Panc1 (cell line): Measurements from ENCODE around the gene SETD7. TPM values are rescaled to one million over a fixed set of nuclear protein-coding genes. Genes with fewer than 3 reads are reported as not detected.

Experiments
- ATAC-seq: fragments of 200-7000 bp; cut with Tn5 transposase; 2 replicates; pipeline ENCODE4 v1.9.1; 2020; ENCODE audit warnings: mild to moderate bottlenecking, moderate library complexity
- BruUV-seq: library from RNA; stranded (reverse); fragments of 400-500 nt; replicated peaks from 2 replicates; lab custom pipeline; 2021; lab: Mats Ljungman, UMichigan
- CTCF ChIA-PET: fragments of 300-600 bp; sonication (Branson Sonifier 250); formaldehyde crosslinking; loops from one replicate; lab custom pipeline; 2022; ENCODE audit warnings: antibody characterized with exemption; lab: Charles Lee
- POLR2A ChIA-PET: fragments of 300-600 bp; sonication (Branson Sonifier 250); formaldehyde crosslinking; loops from one replicate; lab custom pipeline; 2022; ENCODE audit warnings: antibody characterized with exemption; lab: Charles Lee
- DNase-seq: peaks from one replicate; pipeline ENCODE4 v3.0.0-alpha.2; 2010; ENCODE audit warnings: low read depth, low spot score
- H3K27ac ChIP-seq: 2 replicates; pipeline ENCODE4 v1.5.1; 2011; ENCODE audit warnings: mild to moderate bottlenecking, low read length, inconsistent platforms
- H3K27me3 ChIP-seq: fragments of 200-500 bp; sonication (Bioruptor generic); 2 replicates; pipeline ENCODE4 v1.6.0; 2014; ENCODE audit warnings: low read length, inconsistent platforms; ENCODE audit not compliant: control insufficient read depth, insufficient read depth
- H3K36me3 ChIP-seq: fragments of 200-500 bp; sonication (Bioruptor generic); 2 replicates; pipeline ENCODE4 v1.5.1; 2014; ENCODE audit warnings: inconsistent platforms, mild to moderate bottlenecking, low read length, moderate library complexity; ENCODE audit not compliant: control insufficient read depth, insufficient read depth
- H3K4me1 ChIP-seq: 2 replicates; pipeline ENCODE4 v1.5.1; 2011; ENCODE audit warnings: inconsistent platforms, mild to moderate bottlenecking, low read length, moderate library complexity; ENCODE audit not compliant: control insufficient read depth, insufficient read depth
- H3K4me3 ChIP-seq, 2 experiments: 2 replicates each; pipeline ENCODE4 v1.5.1; 2011 to 2012; ENCODE audit warnings: low read depth in 2 of 2, low read length in 2 of 2, mild to moderate bottlenecking in 2 of 2, inconsistent platforms in 1 of 2, moderate library complexity in 1 of 2
- H3K9me3 ChIP-seq: fragments of 200-500 bp; sonication (Bioruptor generic); 2 replicates; pipeline ENCODE4 v1.5.1; 2014; ENCODE audit warnings: low read depth, mild to moderate bottlenecking, inconsistent platforms, low read length, moderate library complexity; ENCODE audit not compliant: control insufficient read depth, insufficient read depth
- CTCF ChIP-seq: fragments of 450-650 bp; IDR thresholded peaks from 2 replicates; pipeline ENCODE4 v1.5.1; 2017; ENCODE audit warnings: mild to moderate bottlenecking
- POLR2AphosphoS5 ChIP-seq: IDR thresholded peaks from 2 replicates; pipeline ENCODE4 v1.6.1; 2012; ENCODE audit warnings: mild to moderate bottlenecking, low read depth, low read length, moderate library complexity
- REST ChIP-seq, 2 experiments: IDR thresholded peaks; 2 replicates each; pipeline ENCODE4 v1.6.1; 2011 to 2012; ENCODE audit warnings: low read depth in 2 of 2, control low read depth in 1 of 2, low read length in 1 of 2, mild to moderate bottlenecking in 1 of 2, moderate library complexity in 1 of 2; ENCODE audit not compliant: insufficient read depth in 1 of 2
- SIN3A ChIP-seq: IDR thresholded peaks from 2 replicates; pipeline ENCODE4 v1.6.1; 2012; ENCODE audit warnings: low read depth, mild to moderate bottlenecking, low read length, moderate library complexity, borderline replicate concordance; ENCODE audit not compliant: insufficient read depth
- TCF7L2 ChIP-seq: IDR thresholded peaks from 2 replicates; pipeline ENCODE4 v1.6.1; 2011; ENCODE audit warnings: mild to moderate bottlenecking, low read depth, low read length, inconsistent platforms
- in situ Hi-C: cut with HindIII; loops from 2 replicates; pipeline ENCODE4 v1.10.0; 2016; ENCODE audit warnings: low sequenced_read_pairs, low pct_unique_long_range_greater_than_20kb
- intact Hi-C: fragments of 100-400 bp; cut with micrococcal nuclease; formaldehyde crosslinking; loops from one replicate; pipeline ENCODE4 v1.10.0; 2022; ENCODE audit not compliant: unreplicated experiment
- total RNA-seq: library from RNA; stranded (reverse); gene quantifications from one replicate; pipeline ENCODE4 v1.2.1, GENCODE V29; 2021; ENCODE audit not compliant: unreplicated experiment

SETD7 gene
- total RNA-seq, 1 experiment from 2014 or later: 24.8 TPM

- no TSS peak for BruUV-seq
- CTCF ChIA-PET: no interaction called here
- no peaks in the 10 kb centered on the region for H3K4me1 ChIP-seq
Measured at GRCh38 chr4:139562839-139563238, 6.8 kb upstream of the SETD7 start.

GRCh38 chr4:139562067-139562684 is 6.2 kb upstream of the SETD7 start:
- no peaks in the 10 kb centered on the region for H3K4me1 ChIP-seq
- intact Hi-C loops (no loop called here), in situ Hi-C loops (no loop called here)
- TF ChIP-seq SIN3A (no peak), CTCF (no peak), POLR2AphosphoS5 (no peak), TCF7L2 (no peak), REST (IDR thresholded peaks at IDR 0.05; ENCODE audit: insufficient read depth in 1 of 2, low read depth in 2 of 2, low read length in 1 of 2) (no peak)
- no peaks in the 10 kb centered on the region for H3K27me3 ChIP-seq
- POLR2A ChIA-PET: no interaction called here
- CTCF ChIA-PET: no interaction called here
- H3K9me3 ChIP-seq: no peaks in the 10 kb centered on the region
- no TSS peak for BruUV-seq
- H3K36me3 ChIP-seq: no peaks in the 10 kb centered on the region
- no peak overlapping the region for H3K4me3 ChIP-seq
- H3K27ac ChIP-seq: no peak overlapping the region
- no peak for DNase-seq
- no peak for ATAC-seq

More at GRCh38 chr4:139562839-139563238, 6.8 kb upstream of the SETD7 start:
- Histone ChIP-seq H3K27ac (no peak overlapping the region), H3K36me3 (no peaks in the 10 kb centered on the region), H3K27me3 (no peaks in the 10 kb centered on the region), H3K4me3 (no peak overlapping the region), H3K9me3 (no peaks in the 10 kb centered on the region)
- in situ Hi-C loops (no loop called here), intact Hi-C loops (no loop called here)
- TF ChIP-seq POLR2AphosphoS5 (no peak), REST (IDR thresholded peaks at IDR 0.05; ENCODE audit: insufficient read depth in 1 of 2, low read depth in 2 of 2, low read length in 1 of 2) (no peak), SIN3A (no peak), TCF7L2 (no peak), CTCF (no peak)
- ATAC-seq (no peak), DNase-seq (no peak)
- POLR2A ChIA-PET: no interaction called here
